Retina (tissue), 1 donor: ENCODE data around the gene ARFGEF3.
A peak's percentile ranks its signal among the peaks of the same experiment; 100 is the strongest.
"Not testable (repeated sequence)": the region's sequence is repeated elsewhere in the genome, so short reads cannot be mapped to it uniquely, and the experiment has no call there.

Source experiments
- DNase-seq: peaks from one replicate; pipeline ENCODE4 v3.0.0-alpha.2; 2016

ARFGEF3 gene

GRCh38 chr6:138277835-138278234 is 116.1 kb downstream of the ARFGEF3 start:
- no peak for DNase-seq

GRCh38 chr6:138278326-138278725 is 116.6 kb downstream of the ARFGEF3 start:
- no peak for DNase-seq

GRCh38 chr6:138285800-138286199 is 124.1 kb downstream of the ARFGEF3 start:
- no peak for DNase-seq

GRCh38 chr6:138286698-138287097 is 125.0 kb downstream of the ARFGEF3 start:
- DNase-seq: no peak

GRCh38 chr6:138287144-138287955 is 125.6 kb downstream of the ARFGEF3 start:
- DNase-seq: no peak

- DNase-seq: not testable (repeated sequence)
These were observed 126.8 kb downstream of the ARFGEF3 start for GRCh38 chr6:138288428-138289085.

DNA sequence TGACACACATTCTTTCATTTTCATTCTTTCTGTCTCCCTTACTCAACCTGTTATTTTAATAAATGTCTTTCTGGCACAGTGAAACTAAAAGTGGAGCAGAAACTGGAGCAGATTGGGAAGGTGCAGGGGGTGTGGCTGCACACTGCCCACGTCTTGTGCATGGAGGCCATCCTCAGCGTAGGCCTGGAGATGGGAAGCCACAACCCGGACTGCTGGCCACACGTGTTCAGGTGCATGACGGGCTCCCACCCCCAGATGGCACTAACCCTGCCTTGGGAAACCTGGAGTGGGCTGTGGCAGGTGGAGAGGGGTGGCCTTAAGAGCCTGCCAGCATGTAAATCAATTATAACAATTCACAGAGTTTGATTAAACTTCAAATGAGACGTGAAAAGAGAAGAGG is 128.0 kb downstream of the ARFGEF3 start:
- no peak for DNase-seq

DNA sequence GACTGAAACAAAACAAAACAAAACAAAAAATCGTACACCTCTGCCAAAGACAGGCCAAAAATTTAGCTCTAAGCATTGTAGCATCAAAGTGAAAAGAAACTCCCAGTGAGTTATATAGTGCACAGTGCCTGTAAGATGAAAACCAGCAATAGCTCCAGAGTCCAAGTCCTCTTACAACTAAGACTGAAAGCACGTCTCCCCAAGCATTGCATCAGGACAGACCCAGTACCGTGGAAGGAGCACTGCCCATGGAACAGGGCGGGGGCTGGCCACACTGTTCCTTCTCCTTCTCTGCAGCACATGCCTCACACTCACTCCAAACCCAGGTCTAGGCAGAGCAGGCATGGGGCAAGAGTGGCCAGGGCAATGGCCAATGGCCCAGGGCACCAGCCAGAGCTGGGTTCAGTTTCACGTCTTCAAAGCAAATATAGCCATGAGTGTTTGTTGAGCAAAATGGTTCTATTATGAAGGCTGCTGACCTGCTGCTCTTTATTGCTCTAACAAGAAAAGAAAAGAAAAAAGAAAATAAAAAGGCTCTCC is 128.8 kb downstream of the ARFGEF3 start:
- DNase-seq: no peak

GRCh38 chr6:138291036-138291848 is 129.5 kb downstream of the ARFGEF3 start:
- peak; percentile 52 for DNase-seq

DNA sequence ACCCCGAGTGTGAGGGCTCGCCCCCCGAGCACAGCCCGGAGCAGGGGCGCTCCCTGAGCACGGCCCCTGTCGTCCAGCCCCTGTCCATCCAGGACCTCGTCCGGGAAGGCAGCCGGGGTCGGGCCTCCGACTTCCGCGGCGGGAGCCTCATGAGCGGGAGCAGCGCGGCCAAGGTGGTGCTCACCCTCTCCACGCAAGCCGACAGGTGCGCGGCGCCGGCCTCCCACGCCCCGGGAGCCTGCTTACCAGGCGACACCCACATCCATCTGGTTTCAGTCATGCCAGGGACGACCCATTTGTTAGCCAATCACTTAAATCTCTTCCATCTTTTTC is 130.1 kb downstream of the ARFGEF3 start:
- no peak for DNase-seq

DNA sequence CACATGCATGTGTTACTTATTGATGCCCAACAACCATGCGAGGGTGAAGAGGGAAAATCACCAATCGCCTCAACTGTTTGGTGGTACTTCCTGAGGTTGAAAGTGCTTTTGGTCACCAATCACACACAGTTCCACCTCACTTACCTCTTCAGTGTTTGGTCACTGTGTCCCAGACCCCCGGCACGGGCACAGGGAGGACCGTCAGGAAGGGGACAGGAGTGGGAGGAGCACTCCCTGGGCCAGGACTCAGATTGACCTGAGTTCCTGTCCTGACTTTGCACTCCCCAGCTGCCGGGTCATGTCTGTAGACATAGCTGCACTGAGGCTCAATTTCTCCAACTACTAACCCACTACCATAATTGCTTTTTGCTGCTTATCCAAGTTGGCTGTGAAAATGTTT is 130.7 kb downstream of the ARFGEF3 start:
- no peak for DNase-seq

GRCh38 chr6:138293428-138294395 is 132.0 kb downstream of the ARFGEF3 start:
- no peak for DNase-seq

DNA sequence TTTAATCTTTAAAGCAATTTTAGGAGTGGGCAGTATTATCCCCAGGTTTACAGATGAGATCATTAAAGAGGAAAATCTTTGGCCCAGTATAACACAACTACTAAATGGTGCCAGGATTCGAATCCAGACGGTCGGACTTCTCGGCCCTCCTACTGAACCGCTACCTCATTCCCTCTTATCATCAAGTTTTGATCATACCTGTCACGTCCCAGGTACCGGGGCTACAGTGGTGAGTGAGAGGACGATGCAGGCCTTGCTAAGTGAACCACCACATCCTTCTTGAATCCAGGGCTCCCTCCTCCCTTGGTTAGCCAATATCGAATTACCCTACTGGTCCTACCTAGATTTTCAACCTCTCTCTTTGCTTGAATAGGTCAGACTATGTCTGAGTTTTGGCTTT is 134.6 kb downstream of the ARFGEF3 start:
- DNase-seq: no peak

GRCh38 chr6:138296786-138297185 is 135.0 kb downstream of the ARFGEF3 start:
- no peak for DNase-seq

- no peak for DNase-seq
These were observed 136.1 kb downstream of the ARFGEF3 start for GRCh38 chr6:138297761-138298298.

DNA sequence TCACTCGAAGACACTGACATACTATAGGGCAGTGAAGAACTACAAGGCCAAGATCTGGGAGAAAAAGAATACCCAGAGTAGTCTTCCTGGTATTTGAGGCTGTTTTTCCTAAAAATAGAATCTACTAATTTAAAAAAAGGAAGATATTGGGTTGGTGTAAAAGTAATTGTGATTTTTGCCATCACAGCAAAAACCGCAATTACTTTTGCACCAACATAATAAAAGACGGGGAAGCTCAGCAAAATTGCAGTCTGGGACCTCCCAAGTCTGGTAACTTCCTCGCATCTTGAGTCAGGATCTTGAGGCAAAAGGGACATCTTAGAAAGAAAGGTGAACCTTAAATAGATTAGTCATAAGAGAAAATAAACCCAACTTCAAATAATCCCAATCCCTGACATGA is 138.7 kb downstream of the ARFGEF3 start:
- DNase-seq: no peak

- DNase-seq: no peak
These were observed 140.8 kb downstream of the ARFGEF3 start for GRCh38 chr6:138302554-138302953.

- DNase-seq: no peak
These were observed 145.6 kb downstream of the ARFGEF3 start for GRCh38 chr6:138307352-138307751.

DNA sequence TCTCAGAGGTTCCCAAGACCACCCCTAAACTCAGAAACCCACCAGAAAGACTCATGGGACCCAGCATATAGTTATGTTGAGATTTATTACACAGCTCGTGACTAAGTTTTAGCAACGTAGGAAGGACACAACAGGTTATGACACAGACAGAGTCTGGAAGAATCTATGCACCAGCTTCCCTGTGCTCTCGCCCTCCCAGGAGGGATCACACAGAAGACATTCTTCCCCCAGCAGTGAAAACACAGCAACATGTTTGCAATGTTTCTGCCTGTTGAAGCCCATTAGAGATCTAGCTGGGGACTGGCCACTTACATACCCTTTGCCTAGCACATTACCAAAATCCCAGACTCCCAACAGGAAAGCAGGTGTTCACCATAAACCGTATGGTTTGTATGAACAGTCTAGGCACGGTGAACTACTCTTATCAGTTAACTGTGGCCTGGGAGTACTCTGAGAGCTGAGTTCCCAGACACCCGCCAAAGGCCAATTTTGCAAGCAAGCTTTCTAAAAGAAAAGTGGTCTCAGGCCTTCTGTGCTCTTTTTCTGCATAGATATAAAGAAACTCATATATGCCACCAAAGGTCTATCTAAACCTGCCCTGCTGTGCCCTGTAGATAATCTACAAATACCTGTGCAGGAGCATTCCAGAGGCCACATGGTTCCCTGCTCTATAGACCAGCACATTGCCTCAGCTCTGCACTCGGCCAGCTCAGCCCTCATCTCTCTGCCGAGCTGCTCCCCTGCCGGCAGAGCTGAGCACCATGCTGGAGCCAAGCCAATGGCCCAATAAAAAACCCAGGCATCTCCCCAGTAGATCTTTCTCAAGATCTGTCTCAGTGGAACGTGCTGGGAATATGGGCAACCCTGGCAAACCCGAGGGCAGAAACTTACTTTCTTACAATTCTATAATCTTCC is 146.3 kb downstream of the ARFGEF3 start:
- no peak for DNase-seq

- no peak for DNase-seq
These were observed 147.0 kb downstream of the ARFGEF3 start for GRCh38 chr6:138308731-138309110.

GRCh38 chr6:138309695-138310094 is 148.0 kb downstream of the ARFGEF3 start:
- no peak for DNase-seq
